Measurements from ENCODE around the gene ANAPC7. TPM values are rescaled to one million over a fixed set of nuclear protein-coding genes. Genes with fewer than 3 reads are reported as not detected.

ANAPC7 gene
- total and polyA plus RNA-seq, 2 of the 13 experiments (the other 11 are each of a cell fraction or from before 2014, with no cell fraction given): 40.0 to 69.1 TPM

GRCh38 chr12:110449799-110450497 is 46.4 kb upstream of the ANAPC7 start, which contains the start of gene ARPC3 (continued):
- TF ChIP-seq ZNF337 (CRISPR knock-in tag; IDR thresholded peaks at IDR 0.05; ENCODE audit: borderline replicate concordance, low read depth) (0 out of 2 replicates have a peak, but pooled peaks have one; percentile 61), ADNP (CRISPR knock-in tag; IDR thresholded peaks at IDR 0.05) (0 out of 2 replicates have a peak, but pooled peaks have one; percentile 8), GABPA (IDR thresholded peaks at IDR 0.05; ENCODE audit: low read depth, low read length) (peak; percentile 97), GABPA (CRISPR knock-in tag; IDR thresholded peaks at IDR 0.05; ENCODE audit: low read depth) (peak; percentile 98), ZNF232 (CRISPR knock-in tag; IDR thresholded peaks at IDR 0.05; ENCODE audit: borderline replicate concordance) (0 out of 2 replicates have a peak, but pooled peaks have one; percentile 15), ZNF572 (CRISPR knock-in tag; IDR thresholded peaks at IDR 0.05) (0 out of 2 replicates have a peak, but pooled peaks have one; percentile 60), POLR2AphosphoS2 (IDR thresholded peaks at IDR 0.05; ENCODE audit: low read depth, low read length) (no peak), ZFP41 (CRISPR knock-in tag; IDR thresholded peaks at IDR 0.05; ENCODE audit: borderline replicate concordance) (no peak), PCBP2 (optimal IDR thresholded peaks at IDR 0.05; ENCODE audit: low read depth, low read length, poor library complexity, severe bottlenecking) (no peak), ZNF674 (CRISPR knock-in tag; IDR thresholded peaks at IDR 0.05; ENCODE audit: low read depth) (0 out of 2 replicates have a peak, but pooled peaks have one; percentile 31), ZNF713 (CRISPR knock-in tag; IDR thresholded peaks at IDR 0.05) (no peak), ZNF710 (CRISPR knock-in tag; IDR thresholded peaks at IDR 0.05; ENCODE audit: borderline replicate concordance) (0 out of 2 replicates have a peak, but pooled peaks have one; percentile 43), CEBPG (CRISPR knock-in tag; IDR thresholded peaks at IDR 0.05) (peak; percentile 67), ETV6 (CRISPR knock-in tag; conservative IDR thresholded peaks at IDR 0.05) (peak; percentile 98), GZF1 (CRISPR knock-in tag; IDR thresholded peaks at IDR 0.05) (0 out of 2 replicates have a peak, but pooled peaks have one; percentile 33)
- TF ChIP-seq, protein P1, sequence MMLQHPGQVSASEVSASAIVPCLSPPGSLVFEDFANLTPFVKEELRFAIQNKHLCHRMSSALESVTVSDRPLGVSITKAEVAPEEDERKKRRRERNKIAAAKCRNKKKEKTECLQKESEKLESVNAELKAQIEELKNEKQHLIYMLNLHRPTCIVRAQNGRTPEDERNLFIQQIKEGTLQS (CRISPR knock-in tag; IDR thresholded peaks at IDR 0.05): no peak
- TF ChIP-seq, protein P2, sequence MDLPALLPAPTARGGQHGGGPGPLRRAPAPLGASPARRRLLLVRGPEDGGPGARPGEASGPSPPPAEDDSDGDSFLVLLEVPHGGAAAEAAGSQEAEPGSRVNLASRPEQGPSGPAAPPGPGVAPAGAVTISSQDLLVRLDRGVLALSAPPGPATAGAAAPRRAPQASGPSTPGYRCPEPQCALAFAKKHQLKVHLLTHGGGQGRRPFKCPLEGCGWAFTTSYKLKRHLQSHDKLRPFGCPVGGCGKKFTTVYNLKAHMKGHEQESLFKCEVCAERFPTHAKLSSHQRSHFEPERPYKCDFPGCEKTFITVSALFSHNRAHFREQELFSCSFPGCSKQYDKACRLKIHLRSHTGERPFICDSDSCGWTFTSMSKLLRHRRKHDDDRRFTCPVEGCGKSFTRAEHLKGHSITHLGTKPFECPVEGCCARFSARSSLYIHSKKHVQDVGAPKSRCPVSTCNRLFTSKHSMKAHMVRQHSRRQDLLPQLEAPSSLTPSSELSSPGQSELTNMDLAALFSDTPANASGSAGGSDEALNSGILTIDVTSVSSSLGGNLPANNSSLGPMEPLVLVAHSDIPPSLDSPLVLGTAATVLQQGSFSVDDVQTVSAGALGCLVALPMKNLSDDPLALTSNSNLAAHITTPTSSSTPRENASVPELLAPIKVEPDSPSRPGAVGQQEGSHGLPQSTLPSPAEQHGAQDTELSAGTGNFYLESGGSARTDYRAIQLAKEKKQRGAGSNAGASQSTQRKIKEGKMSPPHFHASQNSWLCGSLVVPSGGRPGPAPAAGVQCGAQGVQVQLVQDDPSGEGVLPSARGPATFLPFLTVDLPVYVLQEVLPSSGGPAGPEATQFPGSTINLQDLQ (CRISPR knock-in tag; IDR thresholded peaks at IDR 0.05): no peak
- TF ChIP-seq, protein P3, sequence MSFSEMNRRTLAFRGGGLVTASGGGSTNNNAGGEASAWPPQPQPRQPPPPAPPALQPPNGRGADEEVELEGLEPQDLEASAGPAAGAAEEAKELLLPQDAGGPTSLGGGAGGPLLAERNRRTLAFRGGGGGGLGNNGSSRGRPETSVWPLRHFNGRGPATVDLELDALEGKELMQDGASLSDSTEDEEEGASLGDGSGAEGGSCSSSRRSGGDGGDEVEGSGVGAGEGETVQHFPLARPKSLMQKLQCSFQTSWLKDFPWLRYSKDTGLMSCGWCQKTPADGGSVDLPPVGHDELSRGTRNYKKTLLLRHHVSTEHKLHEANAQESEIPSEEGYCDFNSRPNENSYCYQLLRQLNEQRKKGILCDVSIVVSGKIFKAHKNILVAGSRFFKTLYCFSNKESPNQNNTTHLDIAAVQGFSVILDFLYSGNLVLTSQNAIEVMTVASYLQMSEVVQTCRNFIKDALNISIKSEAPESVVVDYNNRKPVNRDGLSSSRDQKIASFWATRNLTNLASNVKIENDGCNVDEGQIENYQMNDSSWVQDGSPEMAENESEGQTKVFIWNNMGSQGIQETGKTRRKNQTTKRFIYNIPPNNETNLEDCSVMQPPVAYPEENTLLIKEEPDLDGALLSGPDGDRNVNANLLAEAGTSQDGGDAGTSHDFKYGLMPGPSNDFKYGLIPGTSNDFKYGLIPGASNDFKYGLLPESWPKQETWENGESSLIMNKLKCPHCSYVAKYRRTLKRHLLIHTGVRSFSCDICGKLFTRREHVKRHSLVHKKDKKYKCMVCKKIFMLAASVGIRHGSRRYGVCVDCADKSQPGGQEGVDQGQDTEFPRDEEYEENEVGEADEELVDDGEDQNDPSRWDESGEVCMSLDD (CRISPR knock-in tag; IDR thresholded peaks at IDR 0.05; ENCODE audit: borderline replicate concordance): no peak

Data from HepG2 (cell line).